ENCODE data around the gene LCLAT1.
A peak's percentile ranks its signal among the peaks of the same experiment; 100 is the strongest.

LCLAT1 gene

GRCh38 chr2:30516166-30516565 lies 69.1 kb downstream of the LCLAT1 start:
- no peak for DNase-seq (ENCODE audit: low spot score)

- no peak for DNase-seq (ENCODE audit: low spot score)
These were observed 72.8 kb downstream of the LCLAT1 start for GRCh38 chr2:30519796-30520195.

GRCh38 chr2:30522421-30522820 lies 75.4 kb downstream of the LCLAT1 start:
- no peak for DNase-seq (ENCODE audit: low spot score)

GRCh38 chr2:30527411-30527810 lies 80.4 kb downstream of the LCLAT1 start:
- no peak for DNase-seq (ENCODE audit: low spot score)

- DNase-seq (ENCODE audit: low spot score): no peak
These were observed 80.8 kb downstream of the LCLAT1 start for GRCh38 chr2:30527859-30528258.

GRCh38 chr2:30530346-30530745 lies 83.3 kb downstream of the LCLAT1 start:
- no peak for DNase-seq (ENCODE audit: low spot score)

GRCh38 chr2:30541680-30542079 lies 94.6 kb downstream of the LCLAT1 start:
- no peak for DNase-seq (ENCODE audit: low spot score)

GRCh38 chr2:30545875-30546274 lies 98.8 kb downstream of the LCLAT1 start:
- DNase-seq (ENCODE audit: low spot score): no peak

- no peak for DNase-seq (ENCODE audit: low spot score)
These were observed 101.3 kb downstream of the LCLAT1 start for GRCh38 chr2:30548386-30548785.

GRCh38 chr2:30549096-30549495 lies 102.0 kb downstream of the LCLAT1 start:
- DNase-seq (ENCODE audit: low spot score): no peak

GRCh38 chr2:30559544-30560275 lies 112.7 kb downstream of the LCLAT1 start:
- DNase-seq (ENCODE audit: low spot score): no peak

- no peak for DNase-seq (ENCODE audit: low spot score)
These were observed 114.3 kb downstream of the LCLAT1 start for GRCh38 chr2:30561349-30561748.

- no peak for DNase-seq (ENCODE audit: low spot score)
These were observed 118.9 kb downstream of the LCLAT1 start for GRCh38 chr2:30565851-30566358.

GRCh38 chr2:30566631-30567030 lies 119.6 kb downstream of the LCLAT1 start:
- no peak for DNase-seq (ENCODE audit: low spot score)

- DNase-seq (ENCODE audit: low spot score): no peak
These were observed 120.3 kb downstream of the LCLAT1 start for GRCh38 chr2:30567317-30567716.

- peak; percentile 17 for DNase-seq (ENCODE audit: low spot score)
These were observed 122.9 kb downstream of the LCLAT1 start for GRCh38 chr2:30569946-30570345.

GRCh38 chr2:30577151-30577550 lies 130.1 kb downstream of the LCLAT1 start:
- no peak for DNase-seq (ENCODE audit: low spot score)

- DNase-seq (ENCODE audit: low spot score): no peak
These were observed 133.3 kb downstream of the LCLAT1 start for GRCh38 chr2:30580391-30580790.

GRCh38 chr2:30582521-30582920 lies 135.5 kb downstream of the LCLAT1 start:
- DNase-seq (ENCODE audit: low spot score): no peak

GRCh38 chr2:30583204-30583749 lies 136.2 kb downstream of the LCLAT1 start:
- DNase-seq (ENCODE audit: low spot score): no peak

GRCh38 chr2:30584116-30584515 lies 137.1 kb downstream of the LCLAT1 start:
- DNase-seq (ENCODE audit: low spot score): no peak

- no peak for DNase-seq (ENCODE audit: low spot score)
These were observed 141.9 kb downstream of the LCLAT1 start for GRCh38 chr2:30588994-30589393.

- DNase-seq (ENCODE audit: low spot score): no peak
These were observed 143.4 kb downstream of the LCLAT1 start for GRCh38 chr2:30590407-30590806.

GRCh38 chr2:30591186-30591585 lies 144.1 kb downstream of the LCLAT1 start:
- no peak for DNase-seq (ENCODE audit: low spot score)

All from RKO (cell line).